Heart left ventricle (tissue), 13 donors: ENCODE measurements around the gene PDZD8.

Experiments used
- POLR2A ChIP-seq, 2 donors: fragments of 450-650 bp; IDR thresholded peaks; one replicate each; pipeline ENCODE4 v1.6.1; 2017; ENCODE audit warnings: antibody characterized with exemption in 2 of 2, mild to moderate bottlenecking in 2 of 2, moderate library complexity in 2 of 2
- TF ChIP-seq, protein P1 (sequence below), 12 donors: fragments of 200-600 bp; sonication (generic) in 4 of 12; IDR thresholded peaks; one replicate each; pipeline versions ENCODE4 v1.5.0 to v1.8.0; 2018 to 2022; ENCODE audit warnings: antibody characterized with exemption in 12 of 12, mild to moderate bottlenecking in 5 of 12
- donor health status: ischemic (EF 13 %, LVEDD 7.1; RV severe dilation, severe dysfunction).
- donor health status: DM: no; HTN: yes; CAD: no.
- donor health status: DM: no; HTN: no; CAD: no.
- donor health status: ischemic (EF 25% LVEDD 6.9; RV normal size, moderate dysfunction).
- donor health status: ischemic (EF 25% LVEDD 5.7; RV mildly dilated, moderate dysfunction).
- donor health status: ischemic (EF 35%, LVEDD 5.7; RV mildly dilated, moderate dysfunction).
- donor health status: nonischemic (EF 11% LVEDD 7.7; RV severe dilation, severe dysfunction).
- donor health status: DM: yes; HTN: yes; CAD: no.
- donor health status: PGD.
- donor health status: ischemic (EF 29% LVEDD 5.4; RV normal size, mild dysfunction).
- donor health status: nonischemic (EF 23%, LVEDD 6.1; RV moderate dilation, normal function).

GRCh38 chr10:117277675-117278074 is 97.6 kb downstream of the PDZD8 start:
- TF ChIP-seq POLR2A (IDR thresholded peaks at IDR 0.05): no peak
- TF ChIP-seq, protein P1, sequence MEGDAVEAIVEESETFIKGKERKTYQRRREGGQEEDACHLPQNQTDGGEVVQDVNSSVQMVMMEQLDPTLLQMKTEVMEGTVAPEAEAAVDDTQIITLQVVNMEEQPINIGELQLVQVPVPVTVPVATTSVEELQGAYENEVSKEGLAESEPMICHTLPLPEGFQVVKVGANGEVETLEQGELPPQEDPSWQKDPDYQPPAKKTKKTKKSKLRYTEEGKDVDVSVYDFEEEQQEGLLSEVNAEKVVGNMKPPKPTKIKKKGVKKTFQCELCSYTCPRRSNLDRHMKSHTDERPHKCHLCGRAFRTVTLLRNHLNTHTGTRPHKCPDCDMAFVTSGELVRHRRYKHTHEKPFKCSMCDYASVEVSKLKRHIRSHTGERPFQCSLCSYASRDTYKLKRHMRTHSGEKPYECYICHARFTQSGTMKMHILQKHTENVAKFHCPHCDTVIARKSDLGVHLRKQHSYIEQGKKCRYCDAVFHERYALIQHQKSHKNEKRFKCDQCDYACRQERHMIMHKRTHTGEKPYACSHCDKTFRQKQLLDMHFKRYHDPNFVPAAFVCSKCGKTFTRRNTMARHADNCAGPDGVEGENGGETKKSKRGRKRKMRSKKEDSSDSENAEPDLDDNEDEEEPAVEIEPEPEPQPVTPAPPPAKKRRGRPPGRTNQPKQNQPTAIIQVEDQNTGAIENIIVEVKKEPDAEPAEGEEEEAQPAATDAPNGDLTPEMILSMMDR (IDR thresholded peaks at IDR 0.05): no peak
